HG03342 (cell line): ENCODE data around the gene GNB1L.

ENCODE experiments used
- ATAC-seq: cut with Tn5 transposase; IDR thresholded peaks from one replicate; pipeline ENCODE4 v1.9.1; 2021; ENCODE audit warnings: mild to moderate bottlenecking, moderate library complexity; ENCODE audit not compliant: unreplicated experiment

GNB1L gene

DNA sequence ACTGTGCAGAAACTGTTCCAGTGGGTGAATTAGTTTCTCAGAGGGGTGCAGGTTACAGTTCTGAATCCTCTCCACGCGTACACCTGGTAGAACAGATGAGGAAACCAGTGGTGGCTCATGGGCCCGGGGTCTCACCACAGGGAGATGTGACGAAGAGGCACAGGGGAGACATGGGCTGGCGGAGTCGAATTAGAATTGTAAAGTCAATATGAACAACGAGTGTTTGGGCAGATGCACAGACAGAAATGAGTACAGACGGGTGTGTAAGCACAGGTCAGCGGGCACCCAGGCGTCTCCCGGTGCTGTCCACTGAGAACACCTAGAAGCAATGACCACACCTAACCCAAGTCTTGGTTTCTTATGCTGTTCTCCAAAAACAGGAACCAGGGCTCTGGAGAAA is 41.8 kb downstream of the GNB1L start:
- no peak for ATAC-seq

DNA sequence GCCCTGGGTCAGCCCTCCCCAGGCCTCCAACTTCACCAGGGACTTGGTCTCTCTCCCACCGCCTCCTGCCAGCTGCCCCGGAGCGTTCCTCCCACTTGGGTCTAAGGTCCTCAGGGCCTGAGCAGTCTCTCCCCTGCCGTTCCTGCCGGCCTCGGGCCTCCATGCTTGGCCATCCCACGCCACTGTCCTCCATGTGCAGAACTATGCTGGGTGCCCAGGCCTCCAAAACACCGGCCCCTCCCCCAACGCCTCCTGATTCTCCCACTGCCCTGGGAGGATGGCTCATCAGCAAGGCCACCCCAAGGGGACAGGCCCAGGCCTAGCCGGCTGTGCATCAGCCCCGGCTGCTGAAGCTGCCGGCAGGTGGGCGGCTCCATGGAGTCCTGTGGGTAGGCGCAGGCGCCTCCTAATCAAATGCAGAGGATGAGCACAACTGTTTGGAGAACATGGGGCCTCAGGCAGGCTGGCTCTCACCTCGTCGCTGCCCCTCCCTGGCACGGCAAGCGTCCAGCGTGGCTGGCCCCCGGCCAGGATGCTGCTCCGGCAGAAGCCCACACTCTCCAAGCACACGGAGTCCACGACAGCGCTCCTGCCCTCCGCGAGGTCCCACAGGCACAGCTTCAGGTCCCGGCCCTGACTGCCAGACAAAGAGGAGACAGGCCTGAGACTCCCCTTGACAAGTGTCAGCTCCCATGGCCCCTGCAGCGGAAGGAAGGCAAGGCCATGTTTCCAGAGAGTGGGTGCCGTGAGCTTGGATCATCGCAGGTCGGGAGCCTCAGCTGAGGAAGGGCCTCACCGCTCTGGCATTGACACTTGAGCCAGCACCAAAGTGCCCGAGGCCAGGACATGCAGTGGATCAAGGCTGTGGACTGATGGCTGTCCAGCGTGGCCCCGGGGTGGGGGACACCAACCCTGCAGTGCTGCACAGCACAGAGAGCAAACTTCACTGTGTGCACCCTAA is 42.6 kb downstream of the GNB1L start:
- no peak for ATAC-seq

DNA sequence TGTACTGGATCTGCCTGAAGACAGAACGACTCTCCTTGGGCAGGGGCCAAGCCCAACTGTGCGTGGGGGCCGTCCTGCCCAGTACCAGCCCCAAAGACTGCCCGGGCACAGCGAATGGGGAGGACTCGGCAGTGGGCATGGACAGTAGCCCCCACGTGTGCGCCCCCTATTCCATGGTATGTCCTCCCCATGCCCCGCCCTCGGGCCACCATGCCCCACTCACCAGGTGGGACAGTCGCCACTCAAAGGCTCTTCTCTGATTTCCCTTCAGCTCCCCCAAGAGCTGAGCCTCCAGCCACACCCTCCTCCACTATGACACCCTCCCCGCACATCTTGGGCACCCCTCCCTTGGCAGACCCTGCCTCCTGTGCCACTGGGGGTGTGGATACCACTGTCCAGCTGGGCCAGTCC is 43.5 kb downstream of the GNB1L start:
- ATAC-seq, result no peak

DNA sequence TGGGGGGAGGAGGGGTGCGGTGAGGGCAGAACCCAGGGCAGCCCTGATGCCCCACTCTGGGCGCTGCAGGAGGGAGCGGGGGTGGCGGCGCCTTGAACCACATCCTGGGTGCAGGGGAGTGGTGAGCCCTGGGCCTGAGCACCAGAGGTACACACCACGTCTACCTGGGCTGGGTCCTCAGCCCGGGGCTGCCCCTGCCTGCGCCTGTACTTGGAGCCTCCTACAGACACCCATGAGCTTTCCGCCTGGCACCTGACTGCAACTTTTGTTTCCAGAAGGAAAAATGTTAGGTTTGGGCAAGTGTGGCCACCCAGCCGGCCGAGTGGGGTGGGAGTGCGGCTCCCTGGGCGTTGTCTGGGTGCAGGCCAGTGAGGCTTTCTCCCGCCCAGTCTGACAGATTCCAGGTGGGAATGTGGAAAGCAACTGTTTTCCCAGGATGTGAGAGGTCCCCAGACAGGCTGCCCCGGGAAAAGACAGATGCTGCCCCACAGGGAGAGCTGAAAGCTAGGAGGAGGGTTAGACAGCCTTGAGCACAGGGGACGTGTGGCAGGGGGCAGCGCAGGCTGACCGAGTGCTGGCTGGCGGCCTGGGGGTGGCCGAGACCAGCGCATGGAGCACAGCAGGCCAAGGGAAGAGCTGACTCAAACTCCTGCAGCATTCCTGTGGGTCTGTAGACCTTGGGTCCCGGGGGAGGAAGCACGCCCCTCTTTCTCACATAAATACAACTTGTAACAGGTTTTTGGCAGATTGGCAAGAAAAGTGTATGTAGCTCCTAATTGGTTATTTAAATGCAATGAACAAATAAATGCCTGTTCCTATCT is 44.1 kb downstream of the GNB1L start:
- ATAC-seq, result no peak

DNA sequence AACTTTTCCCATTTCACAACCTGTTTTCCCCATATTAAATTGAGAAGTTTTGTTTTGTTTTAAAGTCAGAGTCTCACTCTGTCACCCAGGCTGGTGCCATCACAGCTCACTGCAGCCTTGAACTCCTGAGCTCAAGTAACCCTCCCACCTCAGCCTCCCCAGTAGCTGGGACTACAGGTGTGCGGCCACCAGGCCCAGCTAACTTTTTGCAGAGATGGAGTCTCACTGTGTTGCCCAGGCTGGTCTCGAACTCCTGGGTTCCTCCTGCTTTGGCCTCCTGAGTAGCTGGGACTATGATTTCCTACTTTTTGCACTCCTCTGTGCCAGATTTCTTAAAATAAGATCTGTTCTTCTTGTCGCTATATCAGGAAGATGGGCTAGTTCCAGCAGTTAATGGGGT is 44.9 kb downstream of the GNB1L start:
- no peak for ATAC-seq

DNA sequence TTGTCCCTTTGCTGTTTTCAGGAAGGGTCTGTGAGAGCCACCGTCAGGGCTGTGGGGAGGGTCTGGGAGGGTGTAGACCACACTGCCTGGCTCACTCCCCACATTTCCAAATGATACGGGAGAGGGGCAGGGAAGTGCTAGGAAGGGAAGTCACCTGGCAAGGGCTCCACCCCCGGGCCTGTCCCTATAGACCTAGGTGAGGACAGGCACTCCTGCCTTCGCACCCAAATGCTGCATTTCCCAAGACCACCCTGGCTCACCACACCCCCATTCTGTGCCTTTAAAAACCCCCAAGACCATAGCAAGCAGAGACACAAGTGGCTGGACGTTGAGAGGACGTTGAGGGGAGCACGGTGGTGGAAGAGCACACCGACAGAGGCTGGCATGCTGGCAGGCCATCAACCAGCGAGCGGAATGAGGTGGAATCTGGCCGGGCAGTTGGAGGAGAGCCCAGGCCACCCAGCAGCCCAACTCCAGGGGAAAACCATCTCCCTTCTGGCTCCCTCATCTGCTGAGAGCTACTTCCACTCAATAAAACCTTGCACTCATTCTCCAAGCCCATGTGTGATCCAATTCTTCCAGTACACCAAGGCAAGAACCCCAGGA is 45.7 kb downstream of the GNB1L start:
- no peak for ATAC-seq

DNA sequence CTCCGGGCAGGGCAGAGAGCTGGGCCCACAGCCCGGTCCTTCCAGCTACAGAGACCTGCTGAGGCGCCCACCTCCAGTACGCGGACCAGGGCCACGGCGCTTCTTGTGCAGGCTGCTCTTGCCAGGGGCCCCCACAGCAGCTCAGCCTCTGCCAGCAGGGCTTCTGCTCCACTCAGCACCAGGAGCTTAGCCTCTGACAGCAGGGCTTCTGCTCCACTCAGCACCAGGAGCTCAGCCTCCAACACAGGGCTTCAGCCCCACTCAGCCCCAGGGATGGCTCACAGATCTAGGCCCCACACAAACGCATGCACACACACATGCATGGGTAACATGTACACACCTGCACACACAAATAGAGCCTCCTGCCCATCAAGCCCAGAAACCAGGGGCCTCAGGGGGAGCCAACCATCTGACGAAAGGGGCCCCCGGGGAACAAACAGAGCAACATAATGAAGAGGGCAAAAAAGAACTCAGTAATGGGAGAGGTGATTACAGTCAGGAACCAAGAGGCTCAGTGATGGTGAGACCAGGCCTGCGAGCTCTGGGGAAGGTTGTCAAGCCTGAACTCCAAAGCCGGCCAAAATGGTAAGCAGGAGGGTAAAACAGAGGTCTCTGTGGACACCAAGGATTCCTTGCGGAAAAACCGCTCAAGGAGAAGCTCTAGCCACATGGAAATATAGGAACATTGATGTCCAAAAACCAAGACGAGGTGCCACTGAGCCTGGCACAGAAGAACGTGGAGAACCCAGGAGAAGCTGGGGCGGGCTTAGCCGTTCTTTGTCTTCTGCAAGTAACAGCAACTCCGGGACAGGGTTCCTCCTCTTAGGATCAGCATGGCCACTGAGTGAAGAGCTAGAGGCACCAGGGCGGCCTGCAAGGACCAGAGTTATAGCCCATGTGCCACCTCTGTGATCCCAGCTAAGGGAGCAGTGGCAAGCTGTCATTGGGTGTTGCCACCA is 46.5 kb downstream of the GNB1L start:
- no peak for ATAC-seq

DNA sequence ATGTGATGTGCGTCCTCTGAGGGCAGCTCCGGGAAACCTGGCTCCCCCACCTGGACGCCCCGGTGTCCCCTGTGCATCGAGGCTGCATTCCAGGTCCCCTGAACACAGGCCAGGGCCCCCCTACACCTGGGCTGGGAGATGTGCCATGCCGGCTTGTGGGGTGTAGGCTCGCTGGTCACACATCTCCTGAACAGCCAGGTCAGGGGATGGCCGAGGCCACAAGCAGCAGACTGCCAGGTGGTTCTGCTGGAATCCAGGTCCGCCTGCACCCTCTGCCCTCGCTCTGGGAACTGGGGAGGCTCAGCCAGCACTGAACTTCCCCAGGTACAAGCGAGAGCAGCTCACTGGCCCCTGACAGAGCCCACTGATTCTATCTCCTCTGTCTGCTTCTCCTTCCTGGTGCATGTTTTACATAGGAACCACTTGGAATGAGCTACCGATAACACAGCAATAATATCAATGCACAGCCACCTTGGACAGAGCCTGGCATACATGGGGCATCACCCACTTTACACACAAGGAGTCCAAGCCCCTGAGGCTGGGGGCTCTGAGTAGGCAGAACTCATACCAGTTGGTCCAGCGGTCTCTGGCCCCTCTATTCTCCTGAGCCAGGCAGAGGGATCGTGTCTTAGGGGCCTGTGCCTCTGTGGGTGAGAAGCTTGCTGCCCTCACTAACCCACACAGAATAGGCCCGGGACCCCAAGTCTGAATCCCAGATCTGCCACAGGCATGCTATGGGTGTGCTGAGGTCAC is 47.3 kb downstream of the GNB1L start:
- ATAC-seq, result no peak

DNA sequence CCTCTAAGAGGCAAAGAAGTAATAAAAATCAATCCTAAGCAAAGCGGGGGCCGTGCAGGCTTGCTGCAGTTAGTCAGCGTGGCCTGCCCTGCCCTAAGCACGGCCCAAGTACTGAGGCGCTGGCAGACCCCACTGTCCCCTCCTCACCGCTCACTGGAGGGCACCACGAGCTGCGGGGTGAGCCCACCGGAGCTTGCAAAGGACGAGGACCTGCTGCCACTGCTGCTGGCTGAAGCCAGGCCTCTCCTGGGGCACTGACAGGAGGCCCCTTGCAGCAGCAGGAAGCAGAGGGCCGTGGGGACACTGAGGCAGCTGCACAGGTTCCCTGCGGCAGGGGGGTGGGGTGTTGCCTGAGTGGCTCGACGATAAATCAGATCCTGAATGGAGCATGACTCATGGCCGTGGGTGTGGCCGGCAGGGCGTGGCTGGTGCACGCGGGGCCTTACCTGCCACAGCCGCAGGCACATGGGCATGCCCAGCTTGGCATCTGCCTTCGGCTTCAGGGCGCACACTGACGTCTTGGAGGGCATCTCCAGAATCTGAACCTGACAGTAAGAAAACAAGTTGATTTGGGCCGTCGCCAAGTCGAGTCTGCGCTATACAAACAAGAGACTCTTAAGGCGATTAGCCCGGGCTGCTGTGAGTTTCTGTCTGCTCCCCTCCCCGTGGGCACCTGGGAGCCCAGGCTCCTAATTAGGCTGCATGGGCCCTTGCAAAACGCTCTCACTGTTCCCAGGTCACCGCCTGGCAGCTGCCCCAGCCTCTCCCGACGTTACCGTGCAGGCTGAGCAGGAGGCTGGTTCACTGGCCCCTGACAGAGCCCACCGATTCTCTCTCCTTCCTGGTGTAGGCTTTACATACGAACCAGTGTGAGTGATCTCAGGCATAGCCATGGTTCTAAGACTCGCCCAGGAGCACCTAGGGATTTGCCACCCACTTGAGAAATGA is 48.2 kb downstream of the GNB1L start:
- ATAC-seq, result no peak

DNA sequence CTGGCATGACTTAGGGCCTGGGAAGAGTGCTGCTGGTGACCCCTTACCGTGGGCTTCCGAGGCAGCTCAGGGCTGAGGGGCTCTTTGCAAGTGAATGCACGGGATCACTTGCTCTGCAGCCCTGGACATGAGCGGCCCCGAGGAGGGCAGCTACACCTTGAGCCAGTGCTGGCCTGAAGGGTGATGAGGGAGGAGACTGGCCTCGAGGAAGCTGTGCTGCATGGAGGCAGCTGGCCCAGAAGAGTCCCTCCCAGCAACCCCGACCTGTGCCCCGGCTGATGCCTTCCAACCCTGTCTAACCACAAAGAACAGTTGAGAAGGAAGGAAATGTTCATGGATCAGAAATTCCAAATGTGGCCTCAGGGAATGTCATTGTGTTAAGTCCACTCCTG is 48.9 kb downstream of the GNB1L start:
- ATAC-seq, result no peak

DNA sequence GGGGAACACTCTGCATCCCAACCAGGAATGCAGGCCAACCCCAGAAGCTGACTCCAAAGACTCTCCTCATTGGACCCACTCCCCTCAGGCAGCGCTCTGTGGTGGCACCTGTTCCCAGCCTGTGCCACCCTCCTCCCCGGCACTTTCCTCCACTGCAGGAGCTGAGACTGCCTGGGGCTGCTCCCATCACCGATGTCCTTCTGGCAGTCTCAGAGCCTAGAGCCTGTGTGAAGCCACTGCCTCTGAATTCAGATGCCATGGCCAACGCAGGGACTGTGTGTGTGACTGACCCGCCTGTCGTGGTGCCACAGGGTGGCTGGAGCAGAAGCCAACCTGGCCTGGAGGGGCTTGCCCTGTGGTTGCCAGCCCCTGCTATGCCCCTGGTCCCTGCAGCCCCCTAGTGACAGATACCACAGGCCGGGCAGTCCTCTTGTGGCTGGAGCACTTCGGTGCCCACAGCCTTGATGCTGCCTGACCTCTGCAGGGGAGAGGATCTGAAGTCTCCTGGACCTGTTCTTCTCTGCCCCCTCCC is 50.9 kb downstream of the GNB1L start:
- ATAC-seq, result no peak

DNA sequence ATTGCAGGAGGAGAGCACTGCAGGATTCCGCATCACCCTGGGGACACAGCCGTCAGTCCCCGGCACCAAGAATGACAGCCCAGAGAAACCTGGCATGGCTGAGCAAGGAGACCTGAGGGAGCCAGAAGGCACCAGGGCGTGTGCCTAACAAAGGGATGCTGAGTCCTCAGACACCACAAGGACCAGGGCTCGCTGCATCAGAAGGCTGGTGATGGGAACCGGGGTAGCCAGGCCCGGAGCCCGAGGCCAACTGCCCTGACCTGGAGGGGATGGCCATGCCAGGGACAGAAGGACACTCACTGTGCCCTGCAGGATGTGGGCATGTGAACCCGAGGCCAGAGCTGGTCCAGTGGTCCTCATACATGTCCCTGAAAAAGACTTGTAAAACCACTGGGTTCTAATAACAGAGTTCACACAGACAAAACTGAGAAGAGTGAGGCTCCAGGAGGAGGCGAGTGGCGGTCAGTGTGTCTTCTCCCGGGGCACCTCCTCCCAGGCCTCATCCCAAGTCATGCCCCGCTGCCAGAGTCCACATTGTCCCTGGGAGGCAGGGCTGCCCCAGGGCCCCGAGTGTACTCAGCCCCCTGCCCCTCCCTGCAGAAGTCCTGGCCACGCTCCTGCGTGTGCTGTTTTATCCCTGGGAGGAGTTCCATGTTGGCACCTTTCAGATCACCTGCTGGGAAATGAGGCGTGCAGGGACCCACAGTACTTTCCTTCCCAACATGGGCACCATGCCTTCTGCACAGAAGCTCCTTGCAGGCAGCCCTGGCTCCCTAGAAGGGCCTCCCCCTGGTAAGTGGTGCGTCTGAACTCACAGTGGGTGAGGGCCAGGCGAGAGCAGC is 51.6 kb downstream of the GNB1L start:
- no peak for ATAC-seq

DNA sequence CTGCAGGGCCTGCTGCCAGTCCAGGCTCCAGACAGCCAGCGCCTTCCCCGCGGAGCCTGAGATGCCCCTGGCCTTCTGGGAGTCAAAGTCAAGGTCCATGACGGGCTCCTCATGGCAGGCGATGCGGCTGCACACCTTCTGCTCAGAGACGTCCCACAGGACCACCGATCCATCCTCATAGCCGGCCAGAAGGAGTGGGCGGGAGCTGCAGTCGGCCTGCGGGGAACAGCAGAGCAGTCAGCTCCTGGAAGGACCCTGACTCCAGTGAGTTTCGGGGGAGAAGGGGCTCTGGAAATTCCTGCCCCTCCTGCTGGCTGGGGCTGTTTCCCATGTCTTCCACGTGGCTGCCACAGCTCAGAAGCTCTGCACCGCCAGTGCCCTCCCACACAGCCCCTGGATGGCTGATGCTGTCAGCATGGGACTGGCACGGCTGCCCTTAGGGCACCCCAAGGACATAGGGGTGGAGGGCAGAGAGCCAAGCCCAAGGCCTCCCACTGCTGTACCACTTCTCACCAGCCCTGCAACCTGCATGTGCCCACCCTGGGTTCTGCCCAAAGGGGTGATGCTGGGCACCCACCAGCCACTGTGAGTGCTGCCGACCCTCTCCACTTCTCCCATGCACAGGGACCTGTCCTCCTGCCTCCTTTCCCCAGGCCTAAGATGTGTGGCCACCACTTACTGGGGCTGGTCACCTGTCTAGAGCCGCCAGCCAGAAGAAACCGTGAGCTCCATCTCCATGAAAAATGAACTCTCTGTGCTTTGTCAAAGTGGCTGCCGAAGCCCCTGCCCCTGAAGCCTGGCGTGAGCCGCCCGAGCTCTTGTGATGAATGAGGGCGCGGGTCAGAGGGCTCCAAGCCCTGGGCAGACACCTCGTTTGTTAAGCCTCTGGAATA is 52.4 kb downstream of the GNB1L start:
- no peak for ATAC-seq

DNA sequence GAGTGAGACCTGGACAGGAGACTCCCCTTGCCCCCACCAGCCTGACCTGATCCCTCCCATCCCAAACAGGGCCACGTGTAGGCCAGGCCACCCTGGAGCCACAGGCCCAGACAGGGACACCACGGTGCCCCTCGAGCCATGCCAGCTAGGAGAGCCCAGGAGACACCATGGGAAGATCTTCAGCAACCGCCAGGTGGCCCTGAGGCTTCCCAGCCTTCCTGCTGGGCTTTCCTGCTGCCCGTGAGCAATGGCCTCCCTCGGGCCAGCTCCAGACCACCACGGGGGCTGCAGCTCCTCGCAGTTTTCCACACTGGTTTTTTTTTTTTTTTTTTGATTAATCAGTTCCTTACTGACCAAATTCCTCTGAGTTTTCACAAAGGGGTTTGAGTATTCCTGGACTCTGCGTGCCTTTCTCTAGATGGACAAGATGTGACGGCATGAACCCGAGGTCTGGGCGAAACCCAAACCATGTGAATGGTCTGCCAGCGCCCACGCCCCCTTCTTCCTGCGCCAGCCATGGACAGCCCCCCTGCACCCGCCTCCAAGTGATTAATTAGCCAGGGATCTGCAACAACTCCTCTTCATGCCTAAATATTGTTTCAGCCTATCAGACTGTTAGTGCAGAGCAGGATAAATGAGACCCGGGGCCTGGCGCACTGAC is 53.2 kb downstream of the GNB1L start:
- no peak for ATAC-seq

DNA sequence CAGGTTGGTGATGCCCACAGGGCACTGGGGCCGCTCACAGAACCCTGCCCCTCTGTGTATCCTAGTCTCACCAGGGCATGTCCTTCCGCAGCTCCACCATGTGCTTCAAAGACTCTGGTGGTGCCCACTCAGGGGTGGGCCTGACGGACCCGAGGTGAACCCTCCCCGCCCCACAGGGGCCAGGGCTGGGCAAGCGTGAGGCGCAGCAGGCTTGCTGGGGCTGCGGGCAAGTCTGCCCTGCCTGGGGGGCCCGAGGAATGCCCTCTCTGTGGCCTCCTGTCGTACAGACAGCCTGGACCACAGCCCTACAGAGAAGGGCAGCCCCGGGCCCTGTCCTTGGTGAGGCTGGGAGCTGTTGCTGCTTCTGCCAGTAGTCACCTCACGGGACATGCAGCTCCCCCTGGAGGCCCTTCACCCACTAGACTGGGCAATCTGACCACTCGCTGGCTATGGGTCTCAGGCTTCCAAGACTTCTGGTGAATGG is 53.9 kb downstream of the GNB1L start:
- ATAC-seq, result no peak

DNA sequence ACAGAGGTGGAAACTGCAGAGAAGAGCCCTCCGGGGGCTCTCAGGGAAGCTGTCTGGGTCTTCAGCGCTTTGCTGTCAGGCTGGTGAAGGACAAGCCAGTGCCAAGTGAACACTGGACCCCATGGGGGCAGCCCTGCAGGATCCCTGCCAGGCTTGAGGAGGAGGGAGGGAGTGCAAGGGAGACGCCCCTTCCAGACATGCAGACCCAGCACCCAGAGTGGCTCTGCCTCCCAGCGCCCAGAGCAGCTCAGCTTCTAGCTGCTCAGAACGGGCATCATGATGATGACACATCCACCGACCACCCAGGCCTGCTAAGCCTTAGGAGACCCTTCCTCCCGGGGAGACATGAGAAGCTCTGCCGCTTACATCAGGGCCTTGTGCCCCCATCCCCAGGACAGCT is 54.4 kb downstream of the GNB1L start:
- no peak for ATAC-seq
